DMS53 (cell line): Measurements from ENCODE around the gene SPATA20.
A peak's percentile ranks its signal among the peaks of the same experiment; 100 is the strongest.

Experiments used
- DNase-seq: peaks from one replicate; lab custom pipeline; 2025; lab: John Stamatoyannopoulos, UW

The SPATA20 gene

DNA sequence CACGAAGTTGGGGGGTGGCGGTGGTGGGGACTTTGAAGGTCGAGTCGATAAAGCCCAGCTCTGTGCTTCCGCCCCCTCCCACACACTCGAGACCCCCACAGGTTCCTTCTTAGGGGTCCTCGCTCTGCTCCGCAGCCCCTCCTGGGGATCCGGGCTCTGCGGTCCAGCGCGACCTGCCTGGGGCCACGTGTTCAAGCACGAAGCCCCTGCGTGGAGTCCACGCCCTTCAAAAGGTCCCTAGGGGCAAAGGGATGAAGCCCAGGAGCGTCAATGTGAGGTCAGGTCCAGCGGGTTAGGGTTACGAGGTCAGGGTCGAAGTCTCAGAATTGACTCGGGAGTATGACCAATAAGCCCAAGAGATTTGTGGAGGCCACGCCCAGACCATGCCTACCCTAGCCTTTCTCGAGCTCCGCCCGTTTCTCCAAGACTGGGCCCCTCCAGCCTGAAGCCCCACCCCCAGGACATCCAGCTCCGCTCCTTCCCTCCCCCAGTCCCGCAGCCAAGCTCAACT lies 12.8 kb downstream of the SPATA20 start:
- peak; percentile 86 for DNase-seq

DNA sequence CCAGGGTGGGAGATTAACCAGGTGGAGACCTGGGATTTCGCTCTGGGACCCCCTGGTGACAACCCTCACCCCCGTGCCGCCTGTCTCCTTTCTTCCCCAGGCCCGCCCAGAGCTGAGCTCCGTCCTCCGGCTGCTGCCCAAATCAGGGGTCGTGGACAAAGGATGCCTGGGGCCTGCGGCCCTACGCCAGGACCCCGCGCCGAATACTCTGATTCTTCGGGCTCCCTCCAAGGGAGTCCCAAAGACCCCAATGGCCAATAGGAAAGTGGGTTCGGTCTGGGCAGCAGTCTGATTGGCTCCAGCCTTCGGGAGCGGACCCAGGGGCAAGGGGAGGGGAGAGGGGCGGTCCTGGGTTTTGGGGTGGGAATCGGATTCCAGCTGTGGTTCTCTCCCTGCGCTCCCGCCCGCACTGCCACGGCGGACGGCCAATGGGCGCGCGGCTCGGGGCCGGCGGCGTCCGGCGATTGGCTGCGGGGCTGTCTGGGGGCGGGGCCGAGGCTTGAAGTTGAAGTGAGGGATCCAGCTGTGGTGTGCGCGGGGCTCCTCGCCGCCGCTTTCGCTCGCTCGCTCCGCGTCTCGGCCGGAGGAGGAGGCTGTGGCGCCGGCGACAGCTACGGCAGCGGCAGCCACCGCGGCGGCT lies 13.3 kb downstream of the SPATA20 start, which contains the start of gene CACNA1G:
CACNA1G (plus strand) TSS at position 531 of the 640 bp plus-strand sequence. CDS start 745 bp downstream, outside the sequence.
- DNase-seq, result peak; percentile 97

GRCh38 chr17:50560931-50561745 lies 14.2 kb downstream of the SPATA20 start:
- DNase-seq, result peak; percentile 63

- peak; percentile 56 for DNase-seq
These were observed 14.8 kb downstream of the SPATA20 start for GRCh38 chr17:50561746-50562141.

DNA sequence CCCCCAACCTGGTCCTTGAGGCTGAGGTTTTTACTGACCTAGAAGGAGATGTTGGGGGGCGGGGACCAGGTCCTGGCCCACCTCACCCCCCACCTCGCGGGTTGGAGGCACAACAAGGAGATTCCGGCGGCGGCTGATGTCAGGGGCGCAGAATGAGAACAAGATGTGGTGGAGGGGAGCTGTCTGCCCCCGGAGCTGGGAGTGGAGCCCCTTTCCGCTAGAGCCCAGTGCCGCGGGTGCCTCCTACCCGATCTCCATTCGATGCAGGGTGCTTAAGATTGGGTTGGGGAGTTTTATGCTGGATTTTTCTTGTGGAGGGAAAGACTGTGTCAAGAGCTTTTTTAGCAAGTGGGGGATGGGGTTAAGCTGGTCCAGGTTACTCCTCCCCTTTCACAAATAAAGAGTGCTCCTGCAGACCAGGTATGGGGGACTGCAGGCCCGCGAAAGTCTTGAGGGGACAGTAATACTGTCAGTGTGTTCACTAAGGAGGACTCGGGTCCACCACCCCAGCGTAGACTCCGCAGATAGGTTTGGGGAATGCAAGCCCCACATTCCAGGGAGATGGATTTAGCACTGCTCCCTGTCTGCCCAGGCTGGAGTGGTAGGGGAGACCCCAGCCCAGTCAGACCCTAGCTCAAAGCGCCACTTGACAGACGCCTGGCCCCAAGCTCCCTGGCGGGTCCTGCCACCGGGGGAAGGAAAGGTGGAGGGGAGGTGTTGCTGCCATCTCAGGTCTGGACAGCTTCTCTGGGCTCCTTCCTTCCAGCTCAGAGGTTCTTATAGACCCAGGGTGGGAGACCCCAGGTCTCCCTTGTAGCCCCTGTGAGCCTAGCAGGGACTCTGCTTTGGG lies 15.5 kb downstream of the SPATA20 start:
- no peak for DNase-seq

DNA sequence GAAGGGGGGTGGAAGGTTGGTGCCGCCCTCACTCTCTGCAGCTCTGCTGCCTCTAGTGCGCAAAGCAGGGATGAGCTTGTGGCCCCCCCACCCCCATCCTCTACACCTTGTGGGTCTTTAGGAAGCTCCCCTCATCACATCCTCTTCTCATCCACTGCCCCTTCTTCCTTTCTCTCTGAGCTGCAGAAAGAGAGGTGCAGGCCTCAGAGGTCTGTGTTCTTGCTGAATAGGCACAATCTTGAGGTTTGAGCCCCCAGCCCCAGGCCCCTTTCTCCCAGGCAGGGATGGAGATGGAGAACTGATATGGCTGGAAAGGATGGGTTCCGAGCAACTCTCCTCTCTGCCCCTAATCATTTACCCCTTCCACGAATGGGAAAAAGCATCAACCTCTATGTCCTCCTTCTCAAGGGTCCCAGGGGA lies 16.1 kb downstream of the SPATA20 start:
- peak; percentile 38 for DNase-seq

DNA sequence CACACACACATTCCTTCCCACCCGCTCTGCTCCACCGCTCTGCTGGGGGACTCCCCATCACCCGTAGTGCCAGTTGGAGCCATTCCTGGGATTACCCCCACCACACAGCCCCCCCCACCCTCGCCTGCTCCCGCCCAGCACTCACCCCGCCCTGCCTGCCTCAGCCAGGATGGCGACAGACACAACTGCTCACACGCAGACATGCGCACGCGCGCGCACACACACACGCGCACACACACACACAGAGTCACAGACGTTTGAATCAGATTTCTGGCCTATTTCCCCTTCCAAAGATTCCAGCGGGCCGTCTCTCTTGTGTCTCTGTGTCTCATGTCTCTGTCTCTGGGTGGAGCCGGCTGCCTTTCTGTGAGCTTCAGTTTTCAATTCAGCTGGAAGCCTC lies 17.9 kb downstream of the SPATA20 start:
- DNase-seq, result peak; percentile 53

- DNase-seq, result peak; percentile 94
These were observed 18.7 kb downstream of the SPATA20 start for GRCh38 chr17:50565402-50566350.

- no peak for DNase-seq
These were observed 19.9 kb downstream of the SPATA20 start for GRCh38 chr17:50566886-50567285.

DNA sequence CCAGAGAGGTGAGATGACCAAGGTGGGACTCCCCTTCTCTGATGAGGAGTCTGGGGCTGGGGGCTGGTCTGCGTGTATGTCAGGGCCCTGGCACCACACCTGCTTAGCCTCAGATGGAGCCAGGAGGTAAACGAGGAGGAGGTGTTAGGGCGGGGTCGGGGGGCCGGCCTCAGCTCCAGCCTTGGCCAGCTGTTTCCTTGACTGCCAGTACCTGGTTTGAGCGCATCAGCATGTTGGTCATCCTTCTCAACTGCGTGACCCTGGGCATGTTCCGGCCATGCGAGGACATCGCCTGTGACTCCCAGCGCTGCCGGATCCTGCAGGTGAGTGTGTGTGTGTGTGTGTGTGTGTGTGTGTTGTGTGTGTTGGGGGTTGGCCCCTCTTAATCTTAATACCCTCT lies 21.7 kb downstream of the SPATA20 start:
- DNase-seq, result no peak

GRCh38 chr17:50569592-50569991 lies 22.6 kb downstream of the SPATA20 start:
- no peak for DNase-seq

GRCh38 chr17:50570032-50570431 lies 23.1 kb downstream of the SPATA20 start:
- no peak for DNase-seq

DNA sequence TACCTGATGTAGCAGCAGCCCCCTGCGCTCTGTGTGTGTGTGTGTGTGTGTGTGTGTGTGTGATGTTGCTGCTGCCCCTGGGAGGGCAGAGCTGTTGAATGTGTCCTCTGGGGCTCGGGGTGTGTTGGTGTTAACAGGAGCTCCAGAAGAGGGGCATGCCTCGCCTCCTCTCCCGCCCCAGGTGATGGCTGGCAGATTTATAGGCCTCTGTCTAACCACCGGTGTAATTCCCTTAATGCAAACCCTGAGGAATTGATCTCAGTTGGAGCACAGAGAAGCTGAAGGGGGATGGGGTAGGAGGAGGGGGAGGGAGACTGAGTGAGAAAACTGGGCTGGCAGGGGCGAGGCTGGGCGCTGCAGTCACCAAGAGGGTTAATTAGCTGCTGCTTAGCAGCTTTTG lies 23.6 kb downstream of the SPATA20 start:
- DNase-seq, result no peak

- DNase-seq, result no peak
These were observed 24.7 kb downstream of the SPATA20 start for GRCh38 chr17:50571681-50572080.

DNA sequence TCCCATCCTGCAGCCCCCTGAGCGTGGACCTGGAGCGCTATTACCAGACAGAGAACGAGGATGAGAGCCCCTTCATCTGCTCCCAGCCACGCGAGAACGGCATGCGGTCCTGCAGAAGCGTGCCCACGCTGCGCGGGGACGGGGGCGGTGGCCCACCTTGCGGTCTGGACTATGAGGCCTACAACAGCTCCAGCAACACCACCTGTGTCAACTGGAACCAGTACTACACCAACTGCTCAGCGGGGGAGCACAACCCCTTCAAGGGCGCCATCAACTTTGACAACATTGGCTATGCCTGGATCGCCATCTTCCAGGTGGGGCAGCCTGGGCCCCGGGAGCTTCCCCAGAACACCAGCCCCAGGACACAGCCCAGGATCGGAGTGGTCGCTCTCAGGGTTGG lies 25.6 kb downstream of the SPATA20 start:
- DNase-seq, result no peak

DNA sequence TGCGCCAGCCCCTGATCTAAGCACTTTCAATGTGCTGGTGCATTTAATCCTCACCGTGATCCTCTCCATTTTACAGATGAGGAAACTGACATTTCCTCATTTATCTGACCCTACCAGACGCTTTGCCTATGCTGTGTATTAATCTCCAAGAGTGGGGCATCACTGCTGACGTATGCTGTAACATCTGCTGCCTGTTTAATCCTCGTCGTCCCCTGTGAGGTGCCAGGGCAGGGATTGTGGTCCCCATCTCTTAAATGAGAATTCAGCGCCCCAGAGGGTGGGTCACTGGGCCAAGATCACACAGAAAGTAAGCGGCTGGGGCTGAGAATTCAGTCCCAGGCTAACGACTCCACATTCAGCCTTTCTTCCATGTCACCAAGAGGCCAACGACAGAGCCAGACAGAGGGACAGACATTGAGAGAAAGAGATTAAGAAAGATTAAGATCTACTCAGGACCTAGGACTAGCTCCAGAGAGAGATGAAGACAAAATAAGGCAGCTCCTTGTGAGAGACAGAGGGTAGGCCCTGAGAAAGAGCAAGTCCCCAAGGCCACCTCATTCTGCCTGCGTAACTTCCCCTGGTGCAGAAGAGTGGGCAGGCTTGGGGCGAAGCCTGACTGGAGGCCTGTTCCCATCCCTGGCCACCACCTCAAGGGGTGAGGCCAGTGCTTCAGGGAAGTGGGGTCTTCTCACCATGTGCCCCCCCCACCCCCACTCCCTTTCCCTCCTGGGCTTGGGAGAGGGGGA lies 27.1 kb downstream of the SPATA20 start:
- no peak for DNase-seq

DNA sequence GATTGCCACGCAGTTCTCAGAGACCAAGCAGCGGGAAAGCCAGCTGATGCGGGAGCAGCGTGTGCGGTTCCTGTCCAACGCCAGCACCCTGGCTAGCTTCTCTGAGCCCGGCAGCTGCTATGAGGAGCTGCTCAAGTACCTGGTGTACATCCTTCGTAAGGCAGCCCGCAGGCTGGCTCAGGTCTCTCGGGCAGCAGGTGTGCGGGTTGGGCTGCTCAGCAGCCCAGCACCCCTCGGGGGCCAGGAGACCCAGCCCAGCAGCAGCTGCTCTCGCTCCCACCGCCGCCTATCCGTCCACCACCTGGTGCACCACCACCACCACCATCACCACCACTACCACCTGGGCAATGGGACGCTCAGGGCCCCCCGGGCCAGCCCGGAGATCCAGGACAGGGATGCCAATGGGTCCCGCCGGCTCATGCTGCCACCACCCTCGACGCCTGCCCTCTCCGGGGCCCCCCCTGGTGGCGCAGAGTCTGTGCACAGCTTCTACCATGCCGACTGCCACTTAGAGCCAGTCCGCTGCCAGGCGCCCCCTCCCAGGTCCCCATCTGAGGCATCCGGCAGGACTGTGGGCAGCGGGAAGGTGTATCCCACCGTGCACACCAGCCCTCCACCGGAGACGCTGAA lies 28.7 kb downstream of the SPATA20 start:
- DNase-seq, result peak; percentile 37

GRCh38 chr17:50576864-50577263 lies 29.9 kb downstream of the SPATA20 start:
- no peak for DNase-seq

- DNase-seq, result no peak
These were observed 30.5 kb downstream of the SPATA20 start for GRCh38 chr17:50577451-50577954.

GRCh38 chr17:50578173-50578572 lies 31.2 kb downstream of the SPATA20 start:
- no peak for DNase-seq
